WTC11 (cell line): ENCODE measurements around the gene MEP1A. TPM values are rescaled to one million over a fixed set of nuclear protein-coding genes. Genes with fewer than 3 reads are reported as not detected.
A peak's percentile ranks its signal among the peaks of the same experiment; 100 is the strongest.

Source experiments
- ATAC-seq: fragments of 200-7000 bp; cut with Tn5 transposase; 2 replicates; pipeline ENCODE4 v1.10.0; 2021; ENCODE audit warnings: mild to moderate bottlenecking, moderate library complexity
- CTCF ChIA-PET: fragments of 300-600 bp; sonication (Branson Sonifier 250); formaldehyde crosslinking; loops from one replicate; lab custom pipeline; 2021; ENCODE audit warnings: antibody characterized with exemption; lab: Charles Lee
- POLR2A ChIA-PET: fragments of 350-600 bp; sonication (Branson Sonifier 250); formaldehyde crosslinking; loops from one replicate; lab custom pipeline; 2021; ENCODE audit warnings: antibody characterized with exemption; lab: Charles Lee
- DNase-seq: peaks from one replicate; pipeline ENCODE4 v3.0.0; 2021; ENCODE audit warnings: low spot score
- H3K27ac Mint-ChIP-seq: 2 replicates; pipeline ENCODE4 v1.8.0; 2021; ENCODE audit warnings: mixed read lengths
- H3K27me3 Mint-ChIP-seq: 2 replicates; pipeline ENCODE4 v1.8.0; 2021; ENCODE audit warnings: low read depth, mild to moderate bottlenecking, moderate library complexity, mixed read lengths
- H3K36me3 Mint-ChIP-seq: 2 replicates; pipeline ENCODE4 v1.8.0; 2021; ENCODE audit warnings: mixed read lengths
- H3K4me1 Mint-ChIP-seq: 2 replicates; pipeline ENCODE4 v1.8.0; 2022; ENCODE audit warnings: mixed read lengths
- H3K4me3 Mint-ChIP-seq: 2 replicates; pipeline ENCODE4 v1.8.0; 2021; ENCODE audit warnings: mild to moderate bottlenecking, moderate library complexity, mixed read lengths
- H3K9me3 Mint-ChIP-seq: 2 replicates; pipeline ENCODE4 v1.8.0; 2021; ENCODE audit warnings: mixed read lengths
- AFF4 ChIP-seq: sonication (generic); formaldehyde crosslinking; IDR thresholded peaks from 2 replicates; pipeline ENCODE4 v1.8.1; 2023; ENCODE audit warnings: mild to moderate bottlenecking, missing genetic modification reagents, borderline replicate concordance
- CBFB ChIP-seq: sonication (generic); formaldehyde crosslinking; IDR thresholded peaks from 2 replicates; pipeline ENCODE4 v1.8.1; 2022; ENCODE audit warnings: mild to moderate bottlenecking, low read depth, missing genetic modification reagents
- CREM ChIP-seq: sonication (generic); formaldehyde crosslinking; IDR thresholded peaks from 2 replicates; pipeline ENCODE4 v1.8.1; 2022; ENCODE audit warnings: mild to moderate bottlenecking, missing genetic modification reagents, moderate library complexity
- FOXJ3 ChIP-seq: sonication (generic); formaldehyde crosslinking; IDR thresholded peaks from 2 replicates; pipeline ENCODE4 v1.9.0; 2021; ENCODE audit warnings: missing genetic modification reagents, mild to moderate bottlenecking, borderline replicate concordance
- GTF2I ChIP-seq: fragments of 250-450 bp; sonication (Bioruptor Pico); conservative IDR thresholded peaks from 2 replicates; pipeline ENCODE4 v1.4.0; 2021; ENCODE audit warnings: mild to moderate bottlenecking
- IRF2 ChIP-seq: sonication (generic); formaldehyde crosslinking; IDR thresholded peaks from 2 replicates; pipeline ENCODE4 v1.8.0; 2022; ENCODE audit warnings: low read depth, missing genetic modification reagents, borderline replicate concordance
- JAZF1 ChIP-seq: fragments of 250-450 bp; sonication (Bioruptor Pico); IDR thresholded peaks from 2 replicates; pipeline ENCODE4 v1.9.0; 2021; ENCODE audit warnings: moderate library complexity, mild to moderate bottlenecking, inconsistent platforms
- KAT7 ChIP-seq: sonication (generic); formaldehyde crosslinking; IDR thresholded peaks from 2 replicates; pipeline ENCODE4 v1.8.1; 2023; ENCODE audit warnings: missing genetic modification reagents, mild to moderate bottlenecking, borderline replicate concordance
- SMAD4 ChIP-seq: sonication (generic); formaldehyde crosslinking; IDR thresholded peaks from 2 replicates; pipeline ENCODE4 v1.8.0; 2022; ENCODE audit warnings: mild to moderate bottlenecking, missing genetic modification reagents
- TEAD4 ChIP-seq: sonication (generic); formaldehyde crosslinking; IDR thresholded peaks from 2 replicates; pipeline ENCODE4 v1.8.0; 2022; ENCODE audit warnings: mild to moderate bottlenecking, missing genetic modification reagents
- USF2 ChIP-seq: sonication (generic); formaldehyde crosslinking; IDR thresholded peaks from 2 replicates; pipeline ENCODE4 v1.8.1; 2023; ENCODE audit warnings: mild to moderate bottlenecking, missing genetic modification reagents, moderate library complexity
- ZNF121 ChIP-seq: sonication (generic); formaldehyde crosslinking; IDR thresholded peaks from 2 replicates; pipeline ENCODE4 v1.8.0; 2023; ENCODE audit warnings: missing genetic modification reagents
- ZNF263 ChIP-seq: sonication (generic); formaldehyde crosslinking; IDR thresholded peaks from 2 replicates; pipeline ENCODE4 v1.8.1; 2022; ENCODE audit warnings: low read depth, mild to moderate bottlenecking, moderate library complexity, missing genetic modification reagents
- ZNF281 ChIP-seq: sonication (generic); formaldehyde crosslinking; IDR thresholded peaks from 2 replicates; pipeline ENCODE4 v1.8.0; 2023; ENCODE audit warnings: mild to moderate bottlenecking, missing genetic modification reagents
- ZNF317 ChIP-seq: sonication (generic); formaldehyde crosslinking; IDR thresholded peaks from 2 replicates; pipeline ENCODE4 v1.8.1; 2023; ENCODE audit warnings: low read depth, mild to moderate bottlenecking, moderate library complexity, missing genetic modification reagents, borderline replicate concordance
- ZNF416 ChIP-seq: fragments of 250-450 bp; sonication (Bioruptor Pico); IDR thresholded peaks from 2 replicates; pipeline ENCODE4 v1.9.0; 2021; ENCODE audit warnings: mild to moderate bottlenecking, inconsistent platforms
- ZNF425 ChIP-seq: fragments of 250-450 bp; sonication (Bioruptor Pico); conservative IDR thresholded peaks from 2 replicates; pipeline ENCODE4 v1.9.0; 2021; ENCODE audit warnings: mild to moderate bottlenecking
- ZNF671 ChIP-seq: fragments of 250-450 bp; sonication (Bioruptor Pico); IDR thresholded peaks from 2 replicates; pipeline ENCODE4 v1.8.0; 2021; ENCODE audit warnings: mild to moderate bottlenecking
- total RNA-seq: library from RNA; stranded (reverse); gene quantifications from 3 replicates; pipeline ENCODE4 v1.2.3, GENCODE V29; 2021
- TF ChIP-seq, protein P1 (sequence below): sonication (generic); formaldehyde crosslinking; IDR thresholded peaks from 2 replicates; pipeline ENCODE4 v1.8.1; 2023; ENCODE audit warnings: mild to moderate bottlenecking, missing genetic modification reagents, moderate library complexity

MEP1A gene
- total RNA-seq, 1 experiment from 2014 or later, result 0.09 TPM

- CTCF ChIA-PET, result interaction anchor here (1.0 to 1.4 kb wide), 2 partner anchors 16 to 94 kb away, joined by 3 to 5 read pairs; no protein-coding TSS in a partner anchor
Measured at GRCh38 chr6:46749731-46750130, 43.5 kb upstream of the MEP1A start.

DNA sequence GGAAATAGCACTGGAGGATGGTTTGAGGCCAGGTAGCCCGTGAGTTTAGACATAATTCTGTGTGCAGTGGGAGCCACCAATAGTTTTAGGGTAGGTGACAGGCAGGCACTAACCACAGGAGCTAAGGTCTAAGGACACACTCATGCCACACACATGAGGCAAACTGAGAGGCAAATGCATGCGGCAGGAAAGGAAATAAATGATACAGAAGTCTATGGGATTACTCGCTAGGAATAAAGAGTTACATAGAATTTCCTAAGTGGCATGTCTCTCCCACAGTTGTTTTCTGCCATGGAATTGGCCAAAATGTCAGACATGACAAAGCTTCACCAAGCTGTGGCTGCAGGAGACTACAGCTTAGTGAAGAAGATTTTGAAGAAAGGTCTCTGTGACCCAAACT lies 41.5 kb upstream of the MEP1A start:
- DNase-seq (no peak), ATAC-seq (no peak)
- peaks cover 17% of the 10 kb centered on the region for H3K4me1 Mint-ChIP-seq
- ChIA-PET CTCF (interaction anchor here (1.2 kb wide), 1 partner anchor 18 kb away, joined by 3 read pairs; no protein-coding TSS in a partner anchor), POLR2A (no interaction called here)
- TF ChIP-seq JAZF1 (CRISPR knock-in tag) (no peak), GTF2I (CRISPR knock-in tag) (no peak)
- H3K36me3 Mint-ChIP-seq, result no peaks in the 10 kb centered on the region
- H3K9me3 Mint-ChIP-seq, result no peaks in the 10 kb centered on the region
- no peak overlapping the region for H3K4me3 Mint-ChIP-seq
- peaks cover 4% of the 10 kb centered on the region; the same call in 1 of the 2 replicates for H3K27me3 Mint-ChIP-seq
- no peak overlapping the region for H3K27ac Mint-ChIP-seq

More at GRCh38 chr6:46749731-46750130, 43.5 kb upstream of the MEP1A start:
- 0 out of 2 replicates have a peak, but pooled peaks have one; percentile 44 for TF ChIP-seq CBFB (CRISPR knock-in tag)
- no peak for TF ChIP-seq ZNF263 (CRISPR knock-in tag)
- TF ChIP-seq ZNF317 (CRISPR knock-in tag), result no peak
- TF ChIP-seq USF2 (CRISPR knock-in tag), result peak; percentile 27; the same call in 1 of the 2 replicates
- no peak for TF ChIP-seq SMAD4 (CRISPR knock-in tag)
- no peak for TF ChIP-seq ZNF416
- POLR2A ChIA-PET, result interaction anchor here (0.6 to 1.1 kb wide), 2 partner anchors 15 to 16 kb away, joined by 3 read pairs; partner anchors contain the start of gene PLA2G7
- Mint-ChIP-seq H3K4me3 (0 out of 2 replicates have a peak overlapping the region, but pooled peaks have one; percentile 26), H3K9me3 (peaks cover 9% of the 10 kb centered on the region), H3K27me3 (peaks cover 4% of the 10 kb centered on the region; the same call in 1 of the 2 replicates), H3K27ac (peak overlapping the region; percentile 95), H3K36me3 (no peaks in the 10 kb centered on the region), H3K4me1 (peaks cover 17% of the 10 kb centered on the region)
- DNase-seq (peak; percentile 59), ATAC-seq (peak; percentile 96)

- POLR2A ChIA-PET, result no interaction called here
- H3K9me3 Mint-ChIP-seq, result no peaks in the 10 kb centered on the region
- TF ChIP-seq ZNF425 (no peak), IRF2 (CRISPR knock-in tag) (no peak), KAT7 (CRISPR knock-in tag) (no peak), AFF4 (CRISPR knock-in tag) (no peak), TEAD4 (CRISPR knock-in tag) (no peak), CBFB (CRISPR knock-in tag) (no peak), ZNF671 (no peak), FOXJ3 (CRISPR knock-in tag) (no peak), ZNF281 (CRISPR knock-in tag) (no peak), ZNF121 (CRISPR knock-in tag) (no peak), JAZF1 (CRISPR knock-in tag) (no peak), CREM (CRISPR knock-in tag) (no peak)
- TF ChIP-seq, protein P1, sequence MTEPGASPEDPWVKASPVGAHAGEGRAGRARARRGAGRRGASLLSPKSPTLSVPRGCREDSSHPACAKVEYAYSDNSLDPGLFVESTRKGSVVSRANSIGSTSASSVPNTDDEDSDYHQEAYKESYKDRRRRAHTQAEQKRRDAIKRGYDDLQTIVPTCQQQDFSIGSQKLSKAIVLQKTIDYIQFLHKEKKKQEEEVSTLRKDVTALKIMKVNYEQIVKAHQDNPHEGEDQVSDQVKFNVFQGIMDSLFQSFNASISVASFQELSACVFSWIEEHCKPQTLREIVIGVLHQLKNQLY, result no peak
Measured at GRCh38 chr6:46755865-46756264, 37.3 kb upstream of the MEP1A start.

More at GRCh38 chr6:46755865-46756264, 37.3 kb upstream of the MEP1A start:
- Mint-ChIP-seq H3K4me3 (no peak overlapping the region), H3K4me1 (peaks cover 2% of the 10 kb centered on the region; the same call in 1 of the 2 replicates), H3K36me3 (no peaks in the 10 kb centered on the region), H3K27me3 (peaks cover 4% of the 10 kb centered on the region; the same call in 1 of the 2 replicates), H3K27ac (no peak overlapping the region)
- DNase-seq (no peak), ATAC-seq (no peak)
- CTCF ChIA-PET, result no interaction called here
